Measurements from ENCODE around the gene ZBTB40.

DNA sequence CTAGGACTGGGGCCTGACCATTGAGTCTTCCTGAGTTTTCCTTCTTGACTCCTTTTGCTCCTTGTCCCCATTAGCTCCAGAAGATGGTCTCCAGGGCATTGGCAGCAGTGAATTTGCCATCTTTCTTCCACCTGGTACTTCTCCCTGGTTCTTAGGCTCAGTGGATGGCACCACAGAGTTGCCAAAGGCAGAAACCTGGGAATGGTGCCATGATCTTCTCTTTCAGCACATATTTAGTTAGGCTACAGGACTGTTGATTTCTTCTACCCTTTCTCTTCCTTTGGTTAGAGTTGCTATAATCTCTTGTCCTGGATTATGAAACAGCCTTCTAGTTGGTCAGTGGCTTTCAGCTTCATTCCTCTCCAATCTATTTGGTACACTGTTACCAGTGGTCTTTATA is 6.2 kb downstream of the ZBTB40 start:
- no peak for TF ChIP-seq POLR2A (IDR thresholded peaks at IDR 0.05; ENCODE audit: low read depth, low read length)
- TF ChIP-seq TAF1 (IDR thresholded peaks at IDR 0.05; ENCODE audit: low read depth, low read length) = no peak
- TF ChIP-seq POLR2AphosphoS5 (IDR thresholded peaks at IDR 0.05; ENCODE audit: low read depth, low read length) = no peak
- TF ChIP-seq PAX5 (IDR thresholded peaks at IDR 0.05; ENCODE audit: insufficient read depth, low read length, severe bottlenecking) = no peak
- no peak for TF ChIP-seq POU2F2 (IDR thresholded peaks at IDR 0.05; ENCODE audit: low read depth, low read length)

Data from GM12891 (cell line).